GM12878 (cell line): ENCODE data around the gene CRMP1. TPM values are rescaled to one million over a fixed set of nuclear protein-coding genes. Genes with fewer than 3 reads are reported as not detected.

Experiments
- ATAC-seq: fragments of 200-7000 bp; cut with Tn5 transposase; 3 replicates; pipeline ENCODE4 v1.9.1; 2020; ENCODE audit warnings: mild to moderate bottlenecking, moderate library complexity
- BruUV-seq: library from RNA; stranded (reverse); fragments of 400-500 nt; replicated peaks from 2 replicates; lab custom pipeline; 2021; lab: Mats Ljungman, UMichigan
- CTCF ChIA-PET: fragments of 300-600 bp; sonication (Branson Sonifier 250); formaldehyde crosslinking; extraction: SDS; loops from one replicate; lab custom pipeline; 2021; ENCODE audit warnings: inconsistent platforms; lab: Yijun Ruan, JAX
- POLR2A ChIA-PET: fragments of 350-600 bp; formaldehyde crosslinking; extraction: SDS; loops from one replicate; lab custom pipeline; 2021; ENCODE audit warnings: inconsistent platforms; lab: Charles Lee
- RAD21 ChIA-PET: fragments of 300-600 bp; sonication (Branson Sonifier 250); formaldehyde crosslinking; loops from one replicate; lab custom pipeline; 2023; ENCODE audit warnings: antibody characterized with exemption; ENCODE audit not compliant: unreplicated experiment; lab: Charles Lee
- SMC1A ChIA-PET: fragments of 300-600 bp; sonication (Branson Sonifier 250); formaldehyde crosslinking; loops from one replicate; lab custom pipeline; 2023; ENCODE audit not compliant: unreplicated experiment, uncharacterized antibody; lab: Charles Lee
- DNase-seq: peaks from one replicate; pipeline ENCODE4 v3.0.0-alpha.2; 2011; ENCODE audit warnings: low read depth, low spot score
- FAIRE-seq: peaks from 3 replicates; lab custom pipeline; 2011; peaks lifted over from hg19 to GRCh38; lab: Jason Lieb, UNC
- H2AFZ ChIP-seq: 2 replicates; pipeline ENCODE4 v1.6.0; 2011; ENCODE audit warnings: low read depth, low read length, control low read depth; ENCODE audit not compliant: control insufficient read depth
- H3K27ac ChIP-seq: 2 replicates; pipeline ENCODE4 v1.5.1; 2011; ENCODE audit warnings: control low read depth; ENCODE audit not compliant: control insufficient read depth, insufficient read depth
- H3K27me3 ChIP-seq, 2 experiments: replicated peaks in 1 of 2; 2 replicates each; pipeline versions ENCODE4 v1.6.0 to v1.6.1; 2011; ENCODE audit warnings: low read length in 1 of 2; ENCODE audit not compliant: control insufficient read depth in 2 of 2, insufficient read depth in 2 of 2
- H3K36me3 ChIP-seq, 2 experiments: 2 replicates each; pipeline ENCODE4 v1.5.1; 2011; ENCODE audit warnings: low read length in 1 of 2; ENCODE audit not compliant: control insufficient read depth in 2 of 2, insufficient read depth in 2 of 2
- H3K4me1 ChIP-seq: 2 replicates; pipeline ENCODE4 v1.6.1; 2011; ENCODE audit warnings: mild to moderate bottlenecking, low read length, moderate library complexity, mixed read lengths; ENCODE audit not compliant: control insufficient read depth, insufficient read depth
- H3K4me2 ChIP-seq: 2 replicates; pipeline ENCODE4 v1.6.0; 2011; ENCODE audit warnings: control low read depth; ENCODE audit not compliant: control insufficient read depth, insufficient read depth
- H3K4me3 ChIP-seq: fragments of 200-600 bp; sonication (generic); 2 replicates; pipeline ENCODE4 v1.5.1; 2016
- H3K79me2 ChIP-seq: 2 replicates; pipeline ENCODE4 v1.6.0; 2011; ENCODE audit warnings: low read length; ENCODE audit not compliant: control insufficient read depth, insufficient read depth
- H3K9ac ChIP-seq: 2 replicates; pipeline ENCODE4 v1.8.0; 2011; ENCODE audit warnings: low read length, control low read depth, mixed read lengths; ENCODE audit not compliant: control insufficient read depth, insufficient read depth
- H3K9me3 ChIP-seq: replicated peaks from 3 replicates; pipeline ENCODE4 v1.5.1; 2011; ENCODE audit warnings: mild to moderate bottlenecking, low read length; ENCODE audit not compliant: control insufficient read depth, insufficient read depth
- H4K20me1 ChIP-seq: 2 replicates; pipeline ENCODE4 v1.6.0; 2011; ENCODE audit not compliant: control insufficient read depth, insufficient read depth
- MAX ChIP-seq: IDR thresholded peaks from 2 replicates; pipeline ENCODE4 v1.6.1; 2012; ENCODE audit warnings: low read depth, low read length, improper control_type of control experiment
- RFX5 ChIP-seq: IDR thresholded peaks from 2 replicates; pipeline ENCODE4 v1.6.1; 2011; ENCODE audit warnings: low read depth, low read length, improper control_type of control experiment
- ZBTB40 ChIP-seq: fragments of 450-650 bp; IDR thresholded peaks from 2 replicates; pipeline ENCODE4 v1.6.1; 2016; ENCODE audit warnings: mild to moderate bottlenecking, moderate library complexity, borderline replicate concordance
- WGBS: methylation state at CpG from one replicate; pipeline ENCODE4 v1.1.6; 2016; ENCODE audit warnings: low lambda C conversion rate; ENCODE audit not compliant: insufficient replicate concordance, insufficient coverage; ENCODE audit errors: missing lambda C conversion rate; 5-methylcytosine and 5-hydroxymethylcytosine counted together
- in situ Hi-C: fragments of 300-500 bp; cut with MboI; formaldehyde crosslinking; loops from 9 replicates; pipeline ENCODE4 v1.14.3; 2018; ENCODE audit warnings: mixed read lengths
- intact Hi-C: fragments of 100-400 bp; cut with micrococcal nuclease; formaldehyde crosslinking; loops from one replicate; pipeline ENCODE4 v1.14.2; 2022; ENCODE audit not compliant: unreplicated experiment
- polyA plus RNA-seq, 11 experiments: library from polyadenylated mRNA; depleted of rRNA in 4 of 11; unstranded in 6 of 11; stranded (reverse) in 5 of 11; fragments of >200 nt; fragmentation: Nextera tagmentation in 4 of 11; fragmentation: Illumina TruSeq in 1 of 11; extraction: Ambion mirVana in 4 of 11; extraction: Trizol in 1 of 11; gene quantifications; 1 replicate in 1 of 11; 2 replicates in 10 of 11; pipeline versions ENCODE4 v1.2.1 to v1.2.3, GENCODE V29; 2011 to 2016; ENCODE audit warnings: inconsistent platforms in 2 of 11, missing spikeins in 2 of 11, low read depth in 1 of 11
- total RNA-seq, 4 experiments: library from RNA; depleted of rRNA in 3 of 4; stranded (reverse); fragments of >200 nt in 3 of 4; fragmentation: Illumina TruSeq in 1 of 4; extraction: Trizol in 1 of 4; gene quantifications; 2 replicates each; pipeline versions ENCODE4 v1.2.1 to v1.2.3, GENCODE V29; 2013 to 2021

The CRMP1 gene
- total and polyA plus RNA-seq, 10 of the 15 experiments (the other 5 are each of a cell fraction or from before 2014, with no cell fraction given) = 0.03 to 1.4 (median 0.12) TPM; not detected in 2

DNA sequence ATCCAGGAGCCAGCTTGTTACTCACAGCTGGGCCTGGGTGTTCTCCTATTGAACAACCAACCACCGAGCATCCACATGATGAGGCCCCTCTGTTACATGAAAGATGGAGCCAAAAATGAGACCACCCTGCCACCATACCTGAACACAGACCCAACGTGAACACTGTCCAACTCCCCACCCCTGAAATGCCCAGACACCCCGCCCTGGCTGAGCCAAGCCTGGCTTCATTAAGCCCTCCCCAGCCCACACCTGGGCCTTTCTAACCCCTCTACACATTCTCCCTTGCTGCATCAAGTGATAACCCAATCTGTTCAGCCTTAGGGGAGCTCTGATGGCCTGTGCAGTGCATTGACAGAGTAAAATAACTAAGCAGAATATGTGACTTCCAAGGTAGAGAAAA, 101.2 kb downstream of the CRMP1 start:
- Histone ChIP-seq H2AFZ (no peak overlapping the region), H3K4me2 (no peak overlapping the region), H3K27me3 (no peaks in the 10 kb centered on the region), H3K4me3 (no peak overlapping the region), H3K9ac (no peak overlapping the region), H3K79me2 (no peaks in the 10 kb centered on the region), H3K27ac (no peak overlapping the region), H3K9me3 (peaks cover 4% of the 10 kb centered on the region; the same call in 1 of the 3 replicates), H3K4me1 (no peaks in the 10 kb centered on the region), H3K36me3 (no peaks in the 10 kb centered on the region; a peak in 1 of 4 replicates), H4K20me1 (no peaks in the 10 kb centered on the region)
- no peak for FAIRE-seq
- ATAC-seq = no peak
- POLR2A ChIA-PET = no interaction called here
- SMC1A ChIA-PET = no interaction called here
- in situ Hi-C loops = loop anchor here (10.0 kb wide), 1 partner anchor 397 kb away; no protein-coding TSS in a partner anchor
- CTCF ChIA-PET = interaction anchor here (2.4 kb wide), 1 partner anchor 391 kb away, joined by 13 read pairs; no protein-coding TSS in a partner anchor
- TF ChIP-seq ZBTB40 (no peak), RFX5 (no peak), MAX (no peak)
- no TSS peak for BruUV-seq
- 17% methylated on average over 3 of the region's 3 CpGs for WGBS
- intact Hi-C loops = no loop called here
- RAD21 ChIA-PET = no interaction called here
- no peak for DNase-seq
